ENCODE data around the gene ATP4A.

Gene ATP4A

GRCh38 chr19:35502751-35503150, 60.7 kb downstream of the ATP4A start:
- TF ChIP-seq CTCF (IDR thresholded peaks at IDR 0.05), result no peak
- Histone ChIP-seq H3K27me3 (peaks cover 35% of the 10 kb centered on the region), H3K9me3 (no peaks in the 10 kb centered on the region)

GRCh38 chr19:35501684-35502083, 61.8 kb downstream of the ATP4A start:
- Histone ChIP-seq H3K9me3 (no peaks in the 10 kb centered on the region), H3K4me3 (ENCODE audit: low read depth in 1 of 2, low read length in 1 of 2) (no peak overlapping the region), H3K27ac (no peak overlapping the region), H3K27me3 (peaks cover 24% of the 10 kb centered on the region), H3K36me3 (no peaks in the 10 kb centered on the region), H3K4me1 (ENCODE audit: control insufficient read depth in 1 of 2, insufficient read depth in 1 of 2, low read depth in 1 of 2, low read length in 1 of 2) (no peaks in the 10 kb centered on the region)
- TF ChIP-seq CTCF (IDR thresholded peaks at IDR 0.05), result no peak

More at GRCh38 chr19:35502751-35503150, 60.7 kb downstream of the ATP4A start:
- Histone ChIP-seq H3K4me1 (ENCODE audit: control insufficient read depth in 1 of 2, insufficient read depth in 1 of 2, low read depth in 1 of 2, low read length in 1 of 2) (no peaks in the 10 kb centered on the region), H3K36me3 (no peaks in the 10 kb centered on the region), H3K4me3 (ENCODE audit: low read depth in 1 of 2, low read length in 1 of 2) (no peak overlapping the region), H3K27ac (no peak overlapping the region)

GRCh38 chr19:35500611-35501010, 62.8 kb downstream of the ATP4A start:
- Histone ChIP-seq H3K4me1 (ENCODE audit: control insufficient read depth in 1 of 2, insufficient read depth in 1 of 2, low read depth in 1 of 2, low read length in 1 of 2) (no peaks in the 10 kb centered on the region), H3K4me3 (ENCODE audit: low read depth in 1 of 2, low read length in 1 of 2) (no peak overlapping the region), H3K9me3 (no peaks in the 10 kb centered on the region), H3K27me3 (peaks cover 13% of the 10 kb centered on the region), H3K27ac (no peak overlapping the region), H3K36me3 (no peaks in the 10 kb centered on the region)
- no peak for TF ChIP-seq CTCF (IDR thresholded peaks at IDR 0.05)

Measured in neutrophil (primary cell).